ENCODE data around the gene CCDC192. TPM values are rescaled to one million over a fixed set of nuclear protein-coding genes. Genes with fewer than 3 reads are reported as not detected.

CCDC192 gene
- polyA plus RNA-seq, 3 donors: not detected

GRCh38 chr5:127980843-127981242 lies 277.7 kb downstream of the CCDC192 start:
- TF ChIP-seq CTCF (IDR thresholded peaks at IDR 0.05): no peak
- Mint-ChIP-seq H3K36me3 (no peaks in the 10 kb centered on the region), H3K4me1 (no peaks in the 10 kb centered on the region), H3K9me3 (peaks cover 0 to 2% (median under 1%) of the 10 kb centered on the region in 7 donors), H3K27ac (no peak overlapping the region), H3K4me3 (no peak overlapping the region), H3K27me3 (ENCODE audit: low read depth in 3 of 3) (peaks cover 0 to 2% (median under 1%) of the 10 kb centered on the region in 3 donors)
- intact Hi-C loops (cut with micrococcal nuclease): no loop called here
- Histone ChIP-seq H4K20me1 (ENCODE audit: insufficient read depth, low read length) (no peaks in the 10 kb centered on the region), H3K36me3 (replicated peaks in 1 of 2; ENCODE audit: control insufficient read depth in 1 of 2, insufficient read depth in 2 of 2, low read length in 2 of 2) (no peaks in the 10 kb centered on the region), H3K4me2 (replicated peaks; ENCODE audit: extremely low read depth, low read length, poor library complexity, severe bottlenecking) (no peak overlapping the region), H3K9ac (ENCODE audit: insufficient read depth, low read length, poor library complexity, severe bottlenecking) (no peak overlapping the region), H3K27me3 (ENCODE audit: control insufficient read depth in 2 of 2, insufficient read depth in 2 of 2, low read length in 2 of 2) (no peaks in the 10 kb centered on the region), H2AFZ (ENCODE audit: insufficient read depth, low read depth, low read length, poor library complexity, severe bottlenecking) (no peak overlapping the region), H3K79me2 (ENCODE audit: insufficient read depth, low read length) (no peaks in the 10 kb centered on the region), H3K4me3 (replicated peaks in 1 of 3; ENCODE audit: low read depth in 2 of 3, low read length in 3 of 3) (no peak overlapping the region), H3K9me3 (replicated peaks in 1 of 2; ENCODE audit: control insufficient read depth in 1 of 2, insufficient read depth in 1 of 2, low read length in 2 of 2) (no peaks in the 10 kb centered on the region), H3K27ac (ENCODE audit: low read depth in 1 of 2, low read length in 2 of 2) (no peak overlapping the region), H3K4me1 (ENCODE audit: control insufficient read depth in 1 of 2, insufficient read depth in 2 of 2, low read length in 2 of 2) (no peaks in the 10 kb centered on the region)
- DNase-seq: no peak

- H3K4me1 ChIP-seq (ENCODE audit: control insufficient read depth in 1 of 2, insufficient read depth in 2 of 2, low read length in 2 of 2): no peaks in the 10 kb centered on the region
- H3K9me3 ChIP-seq (replicated peaks in 1 of 2; ENCODE audit: control insufficient read depth in 1 of 2, insufficient read depth in 1 of 2, low read length in 2 of 2): no peaks in the 10 kb centered on the region
- H3K4me3 Mint-ChIP-seq: no peak overlapping the region
- H3K27ac ChIP-seq (ENCODE audit: low read depth in 1 of 2, low read length in 2 of 2): no peak overlapping the region
- no peaks in the 10 kb centered on the region for H3K79me2 ChIP-seq (ENCODE audit: insufficient read depth, low read length)
- H3K27me3 ChIP-seq (ENCODE audit: control insufficient read depth in 2 of 2, insufficient read depth in 2 of 2, low read length in 2 of 2): no peaks in the 10 kb centered on the region
- WGBS (ENCODE audit: insufficient coverage): 100% methylated on average over 1 of the region's 4 CpGs
- H4K20me1 ChIP-seq (ENCODE audit: insufficient read depth, low read length): no peaks in the 10 kb centered on the region
- DNase-seq: no peak
- TF ChIP-seq CTCF (IDR thresholded peaks at IDR 0.05): no peak
- intact Hi-C loops (cut with micrococcal nuclease): no loop called here
- H3K36me3 Mint-ChIP-seq: no peaks in the 10 kb centered on the region
- no peak overlapping the region for H3K4me2 ChIP-seq (replicated peaks; ENCODE audit: extremely low read depth, low read length, poor library complexity, severe bottlenecking)
- no peaks in the 10 kb centered on the region for H3K4me1 Mint-ChIP-seq
- no peak overlapping the region for H2AFZ ChIP-seq (ENCODE audit: insufficient read depth, low read depth, low read length, poor library complexity, severe bottlenecking)
- H3K27me3 Mint-ChIP-seq (ENCODE audit: low read depth in 3 of 3): peaks cover 0 to 2% (median 1%) of the 10 kb centered on the region in 3 donors
- no peak overlapping the region for H3K9ac ChIP-seq (ENCODE audit: insufficient read depth, low read length, poor library complexity, severe bottlenecking)
- H3K27ac Mint-ChIP-seq: no peak overlapping the region
- H3K4me3 ChIP-seq (replicated peaks in 1 of 3; ENCODE audit: low read depth in 2 of 3, low read length in 3 of 3): no peak overlapping the region
- no peaks in the 10 kb centered on the region for H3K36me3 ChIP-seq (replicated peaks in 1 of 2; ENCODE audit: control insufficient read depth in 1 of 2, insufficient read depth in 2 of 2, low read length in 2 of 2)
- H3K9me3 Mint-ChIP-seq: peaks cover 0 to 3% (median 2%) of the 10 kb centered on the region in 7 donors
Measured at GRCh38 chr5:127981498-127981897, 278.3 kb downstream of the CCDC192 start.
